NOMO-1 treated with DMSO at 0.1 percent for 48 hours (cell line): ENCODE measurements around the gene MCOLN2.
"Not testable (repeated sequence)": the region's sequence is repeated elsewhere in the genome, so short reads cannot be mapped to it uniquely, and the experiment has no call there.

Source experiments
- DNase-seq: peaks from one replicate; lab custom pipeline; 2025; ENCODE audit not compliant: unreplicated experiment; lab: John Stamatoyannopoulos, UW

The MCOLN2 gene

GRCh38 chr1:84902727-84903126 is 94.2 kb downstream of the MCOLN2 start:
- not testable (repeated sequence) for DNase-seq

GRCh38 chr1:84899969-84900368 is 96.9 kb downstream of the MCOLN2 start:
- no peak for DNase-seq

GRCh38 chr1:84896279-84896678 is 100.6 kb downstream of the MCOLN2 start:
- DNase-seq: peak; percentile 24

GRCh38 chr1:84892705-84893618 is 104.0 kb downstream of the MCOLN2 start, which contains the start of gene LPAR3:
Gene LPAR3 (minus strand): TSS chr1:84893206. CDS start chr1:84866120, 27,086 bp downstream.
- DNase-seq: peak; percentile 64

GRCh38 chr1:84890566-84890965 is 106.3 kb downstream of the MCOLN2 start:
- no peak for DNase-seq

- DNase-seq: peak; percentile 19
These were observed 107.5 kb downstream of the MCOLN2 start for GRCh38 chr1:84889437-84889836.

- DNase-seq: no peak
These were observed 108.2 kb downstream of the MCOLN2 start for GRCh38 chr1:84888753-84889152.

GRCh38 chr1:84887261-84887934 is 109.5 kb downstream of the MCOLN2 start:
- no peak for DNase-seq

GRCh38 chr1:84885469-84885868 is 111.4 kb downstream of the MCOLN2 start:
- DNase-seq: no peak

GRCh38 chr1:84884671-84885389 is 112.1 kb downstream of the MCOLN2 start:
- DNase-seq: no peak

- DNase-seq: no peak
These were observed 113.6 kb downstream of the MCOLN2 start for GRCh38 chr1:84883286-84883685.

GRCh38 chr1:84877592-84877991 is 119.3 kb downstream of the MCOLN2 start:
- no peak for DNase-seq

- no peak for DNase-seq
These were observed 120.6 kb downstream of the MCOLN2 start for GRCh38 chr1:84876353-84876752.
